22Rv1 (cell line): ENCODE data around the gene NFATC1.
"Not testable (repeated sequence)": the region's sequence is repeated elsewhere in the genome, so short reads cannot be mapped to it uniquely, and the experiment has no call there.

Experiments
- H3K27ac ChIP-seq: fragments of 450-650 bp; 2 replicates; pipeline ENCODE4 v1.5.1; 2017
- ZFX ChIP-seq: fragments of 450-650 bp; IDR thresholded peaks from 2 replicates; pipeline ENCODE4 v1.6.1; 2017; ENCODE audit warnings: antibody characterized with exemption, borderline replicate concordance
- TF ChIP-seq, protein P1 (sequence below): fragments of 450-650 bp; IDR thresholded peaks from 2 replicates; pipeline ENCODE4 v1.5.1; 2017; ENCODE audit warnings: mild to moderate bottlenecking

NFATC1 gene

DNA sequence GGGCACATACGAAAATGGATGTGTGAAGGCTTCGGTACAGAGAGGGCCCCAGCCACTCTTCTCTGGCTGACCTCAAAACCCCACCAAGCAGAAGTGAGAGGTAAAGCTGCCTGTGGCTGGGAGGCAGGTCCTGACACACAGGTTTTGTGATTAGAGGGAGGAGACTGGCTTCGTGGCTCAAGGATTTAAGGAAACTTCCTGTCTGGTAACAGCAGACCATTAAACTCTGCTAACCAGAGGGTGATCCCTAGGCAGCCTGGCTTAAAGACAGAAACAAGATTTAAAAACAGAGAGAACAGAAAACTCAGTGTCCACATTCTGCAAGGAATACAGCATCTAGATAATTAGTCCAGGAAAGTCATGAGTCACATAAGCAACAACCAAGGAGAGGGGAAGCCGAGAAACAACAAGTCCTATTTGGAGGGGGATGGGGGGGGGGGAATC, 101.9 kb downstream of the NFATC1 start:
- TF ChIP-seq, protein P1, sequence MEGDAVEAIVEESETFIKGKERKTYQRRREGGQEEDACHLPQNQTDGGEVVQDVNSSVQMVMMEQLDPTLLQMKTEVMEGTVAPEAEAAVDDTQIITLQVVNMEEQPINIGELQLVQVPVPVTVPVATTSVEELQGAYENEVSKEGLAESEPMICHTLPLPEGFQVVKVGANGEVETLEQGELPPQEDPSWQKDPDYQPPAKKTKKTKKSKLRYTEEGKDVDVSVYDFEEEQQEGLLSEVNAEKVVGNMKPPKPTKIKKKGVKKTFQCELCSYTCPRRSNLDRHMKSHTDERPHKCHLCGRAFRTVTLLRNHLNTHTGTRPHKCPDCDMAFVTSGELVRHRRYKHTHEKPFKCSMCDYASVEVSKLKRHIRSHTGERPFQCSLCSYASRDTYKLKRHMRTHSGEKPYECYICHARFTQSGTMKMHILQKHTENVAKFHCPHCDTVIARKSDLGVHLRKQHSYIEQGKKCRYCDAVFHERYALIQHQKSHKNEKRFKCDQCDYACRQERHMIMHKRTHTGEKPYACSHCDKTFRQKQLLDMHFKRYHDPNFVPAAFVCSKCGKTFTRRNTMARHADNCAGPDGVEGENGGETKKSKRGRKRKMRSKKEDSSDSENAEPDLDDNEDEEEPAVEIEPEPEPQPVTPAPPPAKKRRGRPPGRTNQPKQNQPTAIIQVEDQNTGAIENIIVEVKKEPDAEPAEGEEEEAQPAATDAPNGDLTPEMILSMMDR = no peak
- no peak for TF ChIP-seq ZFX
- H3K27ac ChIP-seq = no peak overlapping the region

DNA sequence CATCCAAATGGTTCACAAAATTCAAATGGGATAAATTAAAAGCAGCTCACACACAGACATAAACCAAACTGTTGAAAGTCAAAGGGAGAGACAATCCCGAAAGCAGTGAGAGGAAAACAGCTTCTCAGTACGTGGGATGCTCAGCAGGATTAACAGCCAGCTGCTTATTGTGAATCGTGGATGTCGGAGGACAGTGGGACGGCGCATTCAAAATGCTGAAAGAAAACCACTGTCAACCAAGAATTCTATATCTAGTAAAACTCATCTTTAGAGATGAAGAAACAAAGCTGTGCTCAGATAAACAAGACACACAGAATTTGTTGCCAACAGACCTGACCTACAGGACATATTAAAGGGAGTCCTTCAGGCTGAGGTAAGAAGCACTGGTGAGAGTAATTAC, 102.9 kb downstream of the NFATC1 start:
- no peak overlapping the region for H3K27ac ChIP-seq
- no peak for TF ChIP-seq ZFX
- TF ChIP-seq, protein P1 = no peak

DNA sequence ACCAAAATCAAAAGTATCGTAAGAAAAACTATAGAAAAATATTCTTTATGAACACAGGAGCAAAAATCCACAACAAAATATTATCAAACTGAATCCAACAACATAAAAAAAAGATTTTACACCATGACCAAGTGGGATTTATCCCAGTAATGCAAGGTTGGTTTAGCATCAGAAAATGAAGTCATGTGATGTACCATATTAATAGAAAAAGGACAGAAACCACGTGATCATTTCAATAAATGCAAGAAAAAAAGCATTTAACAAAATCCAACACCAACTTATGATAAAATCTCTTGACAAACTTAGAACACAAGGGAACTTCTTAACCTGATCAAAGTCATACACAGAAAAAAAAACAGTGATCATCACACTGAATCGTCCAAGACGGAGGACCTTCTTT, 105.3 kb downstream of the NFATC1 start:
- TF ChIP-seq, protein P1 = no peak
- H3K27ac ChIP-seq = no peak overlapping the region

GRCh38 chr18:79502782-79503181, 107.1 kb downstream of the NFATC1 start:
- TF ChIP-seq, protein P1 = no peak
- TF ChIP-seq ZFX = no peak
- H3K27ac ChIP-seq = no peak overlapping the region

GRCh38 chr18:79503406-79503805, 107.7 kb downstream of the NFATC1 start:
- no peak overlapping the region for H3K27ac ChIP-seq
- TF ChIP-seq, protein P1 = no peak
- TF ChIP-seq ZFX = no peak

GRCh38 chr18:79504034-79504433, 108.3 kb downstream of the NFATC1 start:
- TF ChIP-seq ZFX = no peak
- TF ChIP-seq, protein P1 = no peak
- H3K27ac ChIP-seq = no peak overlapping the region

GRCh38 chr18:79504495-79504894, 108.8 kb downstream of the NFATC1 start:
- H3K27ac ChIP-seq = not testable (repeated sequence)

DNA sequence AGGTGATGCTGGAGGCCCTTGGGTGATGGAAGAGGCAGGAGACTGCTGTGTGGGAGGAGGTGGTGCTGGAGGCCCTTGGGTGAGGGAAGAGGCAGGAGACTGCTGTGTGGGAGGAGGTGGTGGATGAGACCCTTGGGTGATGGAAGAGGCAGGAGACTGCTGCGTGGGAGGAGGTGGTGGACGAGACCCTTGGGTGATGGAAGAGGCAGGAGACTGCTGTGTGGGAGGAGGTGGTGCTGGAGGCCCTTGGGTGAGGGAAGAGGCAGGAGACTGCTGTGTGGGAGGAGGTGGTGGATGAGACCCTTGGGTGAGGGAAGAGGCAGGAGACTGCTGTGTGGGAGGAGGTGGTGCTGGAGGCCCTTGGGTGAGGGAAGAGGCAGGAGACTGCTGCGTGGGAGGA, 109.7 kb downstream of the NFATC1 start:
- not testable (repeated sequence) for H3K27ac ChIP-seq
